Measurements from ENCODE around the gene SEH1L.

DNA sequence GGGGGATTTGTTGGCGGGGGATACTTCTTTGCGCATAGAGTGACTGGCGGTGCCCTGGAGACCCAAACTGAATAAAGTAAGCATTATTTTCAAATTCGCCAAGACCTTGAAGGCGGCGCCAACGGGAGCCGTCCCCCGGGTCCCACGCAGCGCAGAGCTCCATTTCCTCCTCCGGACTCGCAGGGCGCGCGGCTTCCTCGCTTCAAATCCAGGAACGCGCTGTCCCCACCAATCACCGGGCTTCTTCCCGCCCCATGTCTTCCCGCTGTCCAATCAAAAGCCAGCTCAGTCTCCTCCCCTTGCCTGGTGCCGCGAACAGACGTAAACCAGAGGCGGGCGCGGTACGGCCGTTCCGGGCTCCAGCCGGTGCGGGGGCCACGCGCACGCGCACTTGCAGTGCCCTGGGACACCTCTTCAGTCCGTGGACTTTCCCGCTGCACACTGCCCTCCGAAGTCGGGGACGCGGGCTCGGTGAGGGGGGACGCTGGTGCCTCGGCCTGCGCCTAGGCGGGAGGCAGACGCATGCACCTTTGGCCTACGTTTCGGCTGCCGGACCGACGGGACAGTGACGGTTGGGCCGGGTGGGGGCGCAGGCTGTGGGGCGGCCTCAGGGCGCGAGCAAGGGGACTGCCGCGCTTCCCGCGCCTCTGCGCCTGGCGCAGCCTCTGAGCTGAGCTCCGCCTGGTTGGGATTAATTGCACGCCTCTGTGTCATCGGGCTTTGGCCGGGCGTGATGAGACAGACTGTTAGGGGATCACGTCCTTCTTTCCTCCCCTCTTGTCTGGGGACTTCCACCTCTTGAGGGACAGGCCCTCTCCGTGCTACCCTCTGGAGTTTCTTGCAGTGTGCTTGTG, 43.4 kb downstream of the SEH1L start, which contains the start of gene CEP192:
- TF ChIP-seq CTCF (conservative IDR thresholded peaks at IDR 0.05 in 1 of 2, IDR thresholded peaks at IDR 0.05 in 1 of 2; ENCODE audit: low read depth in 1 of 2, low read length in 2 of 2) (no peak), EZH2 (IDR thresholded peaks at IDR 0.05; ENCODE audit: low read length, missing control alignments) (no peak)

Data from fibroblast of lung (primary cell).